Measurements from ENCODE around the gene RAB40B.

The RAB40B gene

GRCh38 chr17:82615084-82616020, 83.1 kb downstream of the RAB40B start:
- no peak overlapping the region for H3K4me2 ChIP-seq (ENCODE audit: low read depth, low read length)
- no peak for DNase-seq
- H3K79me2 ChIP-seq (ENCODE audit: low read length) = no peaks in the 10 kb centered on the region
- no peak for TF ChIP-seq EZH2phosphoT487 (IDR thresholded peaks at IDR 0.05; ENCODE audit: low read length)
- TF ChIP-seq CTCF (IDR thresholded peaks at IDR 0.05; ENCODE audit: low read length) = no peak
- TF ChIP-seq EZH2 (optimal IDR thresholded peaks at IDR 0.05; ENCODE audit: low read depth, low read length) = no peak
- H3K9ac ChIP-seq (ENCODE audit: low read length) = no peak overlapping the region
- no peaks in the 10 kb centered on the region for H3K36me3 ChIP-seq (replicated peaks; ENCODE audit: insufficient read depth, low read length)
- H3K9me2 ChIP-seq (replicated peaks; ENCODE audit: insufficient read depth, low read length) = no peaks in the 10 kb centered on the region
- H2AFZ ChIP-seq (ENCODE audit: low read length) = no peak overlapping the region
- no peak overlapping the region for H3K27ac ChIP-seq (ENCODE audit: low read length)
- H4K20me1 ChIP-seq (ENCODE audit: insufficient read depth, low read length) = no peaks in the 10 kb centered on the region
- H3K4me3 ChIP-seq (ENCODE audit: low read length) = no peak overlapping the region
- no peaks in the 10 kb centered on the region for H3F3A ChIP-seq (ENCODE audit: insufficient read depth, low read length)
- no peaks in the 10 kb centered on the region for H3K4me1 ChIP-seq (ENCODE audit: low read length)
- H3K9me3 ChIP-seq (replicated peaks; ENCODE audit: insufficient read depth, low read length) = no peaks in the 10 kb centered on the region
- no peaks in the 10 kb centered on the region for H3K27me3 ChIP-seq (replicated peaks; ENCODE audit: insufficient read depth, low read length)

DNA sequence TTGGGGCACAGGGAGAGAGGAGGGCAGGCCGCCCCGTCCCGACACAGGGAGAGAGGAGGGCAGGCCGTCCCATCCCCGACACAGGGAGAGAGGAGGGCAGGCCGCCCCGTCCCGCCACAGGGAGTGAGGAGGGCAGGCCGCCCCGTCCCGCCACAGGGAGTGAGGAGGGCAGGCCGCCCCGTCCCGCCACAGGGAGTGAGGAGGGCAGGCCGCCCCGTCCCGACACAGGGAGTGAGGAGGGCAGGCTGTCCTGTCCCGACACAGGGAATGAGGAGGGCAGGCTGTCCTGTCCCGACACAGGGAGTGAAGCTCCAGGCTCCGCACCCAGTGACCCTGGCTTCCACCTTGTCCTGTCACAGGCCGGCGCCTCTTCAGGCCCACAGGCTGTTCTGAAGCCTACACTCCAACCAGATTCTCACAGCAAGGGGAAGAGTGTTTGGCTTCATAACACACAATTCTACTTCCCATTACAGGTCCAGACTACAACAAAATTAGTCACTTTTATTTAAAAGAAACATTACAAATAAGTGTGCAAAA, 84.3 kb downstream of the RAB40B start:
- 0 out of 2 replicates have a peak, but pooled peaks cover 5% of the 10 kb centered on the region for H3F3A ChIP-seq (ENCODE audit: insufficient read depth, low read length)
- H3K9me2 ChIP-seq (replicated peaks; ENCODE audit: insufficient read depth, low read length) = no peaks in the 10 kb centered on the region
- H3K4me1 ChIP-seq (ENCODE audit: low read length) = no peaks in the 10 kb centered on the region
- H3K27ac ChIP-seq (ENCODE audit: low read length) = no peak overlapping the region
- no peak overlapping the region for H3K9ac ChIP-seq (ENCODE audit: low read length)
- H3K36me3 ChIP-seq (replicated peaks; ENCODE audit: insufficient read depth, low read length) = no peaks in the 10 kb centered on the region
- H3K4me3 ChIP-seq (ENCODE audit: low read length) = no peak overlapping the region
- TF ChIP-seq EZH2 (optimal IDR thresholded peaks at IDR 0.05; ENCODE audit: low read depth, low read length) (no peak), CTCF (IDR thresholded peaks at IDR 0.05; ENCODE audit: low read length) (no peak), EZH2phosphoT487 (IDR thresholded peaks at IDR 0.05; ENCODE audit: low read length) (no peak)
- H3K9me3 ChIP-seq (replicated peaks; ENCODE audit: insufficient read depth, low read length) = no peaks in the 10 kb centered on the region
- H3K79me2 ChIP-seq (ENCODE audit: low read length) = no peaks in the 10 kb centered on the region
- H3K4me2 ChIP-seq (ENCODE audit: low read depth, low read length) = no peak overlapping the region
- DNase-seq = no peak
- H3K27me3 ChIP-seq (replicated peaks; ENCODE audit: insufficient read depth, low read length) = no peaks in the 10 kb centered on the region
- no peaks in the 10 kb centered on the region for H4K20me1 ChIP-seq (ENCODE audit: insufficient read depth, low read length)
- H2AFZ ChIP-seq (ENCODE audit: low read length) = no peak overlapping the region

- H3K4me2 ChIP-seq (ENCODE audit: low read depth, low read length) = no peak overlapping the region
- H3K79me2 ChIP-seq (ENCODE audit: low read length) = no peaks in the 10 kb centered on the region
- no peaks in the 10 kb centered on the region for H3K4me1 ChIP-seq (ENCODE audit: low read length)
- TF ChIP-seq CTCF (IDR thresholded peaks at IDR 0.05; ENCODE audit: low read length) = no peak
- no peak for TF ChIP-seq EZH2 (optimal IDR thresholded peaks at IDR 0.05; ENCODE audit: low read depth, low read length)
- TF ChIP-seq EZH2phosphoT487 (IDR thresholded peaks at IDR 0.05; ENCODE audit: low read length) = no peak
- no peak overlapping the region for H3K9ac ChIP-seq (ENCODE audit: low read length)
- no peak overlapping the region for H3K4me3 ChIP-seq (ENCODE audit: low read length)
- H3K27ac ChIP-seq (ENCODE audit: low read length) = no peak overlapping the region
- H3K27me3 ChIP-seq (replicated peaks; ENCODE audit: insufficient read depth, low read length) = no peaks in the 10 kb centered on the region
- H2AFZ ChIP-seq (ENCODE audit: low read length) = no peak overlapping the region
- H3K9me3 ChIP-seq (replicated peaks; ENCODE audit: insufficient read depth, low read length) = no peaks in the 10 kb centered on the region
- DNase-seq = no peak
- H3F3A ChIP-seq (ENCODE audit: insufficient read depth, low read length) = 0 out of 2 replicates have a peak, but pooled peaks cover 10% of the 10 kb centered on the region
- H3K9me2 ChIP-seq (replicated peaks; ENCODE audit: insufficient read depth, low read length) = no peaks in the 10 kb centered on the region
- H3K36me3 ChIP-seq (replicated peaks; ENCODE audit: insufficient read depth, low read length) = no peaks in the 10 kb centered on the region
- no peaks in the 10 kb centered on the region for H4K20me1 ChIP-seq (ENCODE audit: insufficient read depth, low read length)
These were observed 85.0 kb downstream of the RAB40B start for GRCh38 chr17:82613283-82614094.
